HG03060 (cell line): ENCODE data around the gene SLC26A5.
"Not testable (repeated sequence)": the region's sequence is repeated elsewhere in the genome, so short reads cannot be mapped to it uniquely, and the experiment has no call there.

Source experiments
- ATAC-seq: cut with Tn5 transposase; IDR thresholded peaks from one replicate; pipeline ENCODE4 v1.9.1; 2021; ENCODE audit warnings: low read depth, moderate number of reproducible peaks; ENCODE audit not compliant: unreplicated experiment

The SLC26A5 gene

GRCh38 chr7:103446049-103446520, at the start of gene SLC26A5:
Gene SLC26A5 (minus strand): TSS chr7:103446207. CDS start chr7:103421514, 24,693 bp downstream.
- no peak for ATAC-seq

- no peak for ATAC-seq
Observed at GRCh38 chr7:103487419-103487818, 41.4 kb upstream of the SLC26A5 start.

- not testable (repeated sequence) for ATAC-seq
Observed at GRCh38 chr7:103486873-103487272, 40.9 kb upstream of the SLC26A5 start.

GRCh38 chr7:103480771-103481170, 34.8 kb upstream of the SLC26A5 start:
- ATAC-seq: no peak

- ATAC-seq: no peak
Observed at GRCh38 chr7:103474956-103475355, 28.9 kb upstream of the SLC26A5 start.

GRCh38 chr7:103469095-103469948, 23.3 kb upstream of the SLC26A5 start:
- no peak for ATAC-seq

- ATAC-seq: no peak
Observed at GRCh38 chr7:103466814-103467213, 20.8 kb upstream of the SLC26A5 start.

GRCh38 chr7:103462358-103462757, 16.4 kb upstream of the SLC26A5 start:
- ATAC-seq: no peak

GRCh38 chr7:103447073-103447960, 1.3 kb upstream of the SLC26A5 start:
- ATAC-seq: no peak

GRCh38 chr7:103445228-103446048, 569 bp downstream of the SLC26A5 start:
- ATAC-seq: no peak

GRCh38 chr7:103439661-103440060, 6.3 kb downstream of the SLC26A5 start:
- no peak for ATAC-seq

GRCh38 chr7:103437623-103438022, 8.4 kb downstream of the SLC26A5 start:
- ATAC-seq: no peak

GRCh38 chr7:103432712-103433111, 13.3 kb downstream of the SLC26A5 start:
- no peak for ATAC-seq

- no peak for ATAC-seq
Observed at GRCh38 chr7:103425177-103425576, 20.8 kb downstream of the SLC26A5 start.

GRCh38 chr7:103423467-103424179, 22.4 kb downstream of the SLC26A5 start:
- no peak for ATAC-seq

GRCh38 chr7:103420857-103421384, 25.1 kb downstream of the SLC26A5 start:
- no peak for ATAC-seq

- ATAC-seq: no peak
Observed at GRCh38 chr7:103418241-103418640, 27.8 kb downstream of the SLC26A5 start.

GRCh38 chr7:103413407-103413806, 32.6 kb downstream of the SLC26A5 start:
- no peak for ATAC-seq

GRCh38 chr7:103412151-103412550, 33.9 kb downstream of the SLC26A5 start:
- no peak for ATAC-seq
